ENCODE data around the gene CACNA1I.

GRCh38 chr22:39598017-39598965 is 27.7 kb downstream of the CACNA1I start:
- no peak; the same call in 1 of the 2 replicates for TF ChIP-seq CTCF (conservative IDR thresholded peaks at IDR 0.05)
- no peak for TF ChIP-seq ZFX (IDR thresholded peaks at IDR 0.05)
